Fibroblast of the aortic adventitia (primary cell): ENCODE data around the gene NUP214. TPM values are rescaled to one million over a fixed set of nuclear protein-coding genes. Genes with fewer than 3 reads are reported as not detected.
"Not testable (repeated sequence)": the region's sequence is repeated elsewhere in the genome, so short reads cannot be mapped to it uniquely, and the experiment has no call there.

Source experiments
- DNase-seq: peaks from one replicate; pipeline ENCODE4 v3.0.0-alpha.2; 2010; ENCODE audit warnings: low read depth
- H3K4me3 ChIP-seq: 2 replicates; pipeline ENCODE4 v1.5.1; 2011; ENCODE audit warnings: low read depth, mild to moderate bottlenecking, control low read depth, low read length, moderate library complexity
- total RNA-seq: library from RNA; depleted of rRNA; stranded (reverse); fragments of >200 nt; gene quantifications from 2 replicates; pipeline ENCODE4 v1.2.3, GENCODE V29; 2012; ENCODE audit warnings: low replicate concordance
- TF ChIP-seq, protein P1 (sequence below): IDR thresholded peaks from 2 replicates; pipeline ENCODE4 v1.5.1; 2011; ENCODE audit warnings: mild to moderate bottlenecking, low read length, control low read depth, inconsistent platforms; ENCODE audit not compliant: insufficient read depth

NUP214 gene
- total RNA-seq, 1 donor, result 20.2 TPM

DNA sequence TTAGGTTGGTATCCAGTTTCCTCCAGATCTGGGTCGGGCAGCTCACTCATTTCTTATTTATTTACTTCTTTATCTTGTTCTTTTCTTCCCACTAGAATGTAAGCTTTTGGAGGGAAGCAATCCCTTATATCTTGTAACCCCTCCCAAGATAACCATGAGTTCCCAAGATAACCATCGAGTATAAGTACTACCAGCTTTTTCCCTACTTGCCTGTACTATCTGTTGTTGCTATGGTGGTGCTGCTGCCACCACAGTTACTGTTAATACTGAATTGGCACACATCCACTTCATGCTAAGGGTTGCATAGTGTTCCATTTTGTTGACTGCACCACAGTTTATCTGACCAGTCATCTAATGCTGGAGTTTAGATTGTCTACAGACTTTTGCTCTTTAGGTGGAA lies 19.9 kb downstream of the NUP214 start:
- H3K4me3 ChIP-seq, result no peak overlapping the region
- TF ChIP-seq, protein P1, sequence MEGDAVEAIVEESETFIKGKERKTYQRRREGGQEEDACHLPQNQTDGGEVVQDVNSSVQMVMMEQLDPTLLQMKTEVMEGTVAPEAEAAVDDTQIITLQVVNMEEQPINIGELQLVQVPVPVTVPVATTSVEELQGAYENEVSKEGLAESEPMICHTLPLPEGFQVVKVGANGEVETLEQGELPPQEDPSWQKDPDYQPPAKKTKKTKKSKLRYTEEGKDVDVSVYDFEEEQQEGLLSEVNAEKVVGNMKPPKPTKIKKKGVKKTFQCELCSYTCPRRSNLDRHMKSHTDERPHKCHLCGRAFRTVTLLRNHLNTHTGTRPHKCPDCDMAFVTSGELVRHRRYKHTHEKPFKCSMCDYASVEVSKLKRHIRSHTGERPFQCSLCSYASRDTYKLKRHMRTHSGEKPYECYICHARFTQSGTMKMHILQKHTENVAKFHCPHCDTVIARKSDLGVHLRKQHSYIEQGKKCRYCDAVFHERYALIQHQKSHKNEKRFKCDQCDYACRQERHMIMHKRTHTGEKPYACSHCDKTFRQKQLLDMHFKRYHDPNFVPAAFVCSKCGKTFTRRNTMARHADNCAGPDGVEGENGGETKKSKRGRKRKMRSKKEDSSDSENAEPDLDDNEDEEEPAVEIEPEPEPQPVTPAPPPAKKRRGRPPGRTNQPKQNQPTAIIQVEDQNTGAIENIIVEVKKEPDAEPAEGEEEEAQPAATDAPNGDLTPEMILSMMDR, result no peak
- no peak for DNase-seq

DNA sequence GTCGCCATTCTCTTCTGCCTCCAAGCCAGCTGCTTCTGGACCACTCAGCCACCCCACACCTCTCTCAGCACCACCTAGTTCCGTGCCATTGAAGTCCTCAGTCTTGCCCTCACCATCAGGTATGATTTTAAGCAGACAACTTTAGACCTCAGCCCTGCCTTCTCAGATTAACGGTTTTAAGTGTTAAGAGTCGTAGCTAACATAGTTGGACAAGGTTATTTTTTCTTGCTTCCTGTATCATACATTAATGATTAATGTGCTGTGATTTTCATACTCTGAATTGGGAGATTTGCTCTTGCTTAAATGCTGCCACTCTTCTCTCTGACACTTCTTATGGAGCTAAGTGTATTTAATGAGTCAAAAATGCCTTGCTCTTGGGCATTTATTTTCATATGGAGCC lies 20.8 kb downstream of the NUP214 start:
- TF ChIP-seq, protein P1, result no peak
- no peak overlapping the region for H3K4me3 ChIP-seq
- DNase-seq, result no peak

DNA sequence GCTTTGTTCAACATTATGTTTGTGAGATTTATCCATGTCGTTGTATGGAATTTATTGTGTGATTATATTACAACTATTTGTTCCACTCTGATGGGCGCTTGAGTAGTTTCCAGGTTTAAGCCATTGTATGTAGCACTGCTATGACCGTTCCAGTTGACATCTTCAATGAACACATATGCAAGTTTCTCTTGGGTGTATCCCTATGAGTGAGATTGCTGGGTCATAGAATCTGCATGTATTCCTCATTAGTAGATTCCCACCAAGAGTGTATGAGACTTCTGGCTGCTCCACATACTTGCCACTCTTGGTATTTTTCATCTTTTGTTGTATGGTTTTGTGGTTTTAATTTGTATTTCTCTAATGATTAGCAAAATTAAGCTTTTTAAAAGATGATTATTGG lies 22.9 kb downstream of the NUP214 start:
- TF ChIP-seq, protein P1, result no peak
- no peak overlapping the region for H3K4me3 ChIP-seq
- no peak for DNase-seq

DNA sequence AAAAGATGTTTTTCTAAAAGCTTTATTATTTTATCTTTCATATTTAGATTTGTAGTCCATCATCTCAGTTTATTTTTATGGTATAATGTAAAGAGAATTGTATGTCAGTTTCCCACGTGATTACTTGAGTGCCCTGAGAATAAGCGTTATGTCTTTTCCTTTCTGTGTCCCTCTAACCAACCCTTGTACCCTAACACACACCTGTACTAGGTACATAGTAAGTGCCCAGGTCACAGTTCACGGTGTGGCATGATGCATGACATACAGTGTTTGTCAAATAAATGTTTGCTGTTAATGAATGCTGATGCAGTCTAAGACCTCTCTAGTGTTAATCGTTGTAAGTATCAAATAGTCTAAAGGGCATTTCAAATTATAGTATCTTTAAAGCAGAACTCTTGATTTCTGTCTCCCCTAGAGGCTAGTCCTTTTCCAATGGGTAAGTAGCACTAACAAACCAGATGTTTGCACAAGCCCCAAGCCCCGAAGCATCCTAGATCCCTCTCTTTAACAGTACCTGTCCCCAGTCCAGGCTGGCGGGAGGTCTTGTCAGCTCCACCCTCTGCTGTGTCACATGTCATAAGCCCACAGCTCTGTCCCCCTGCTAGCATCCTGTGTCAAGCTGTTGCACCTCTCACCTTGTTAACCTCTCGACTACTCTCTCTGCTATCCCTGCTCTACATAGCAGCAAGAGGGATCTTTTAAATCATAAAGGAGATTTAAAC lies 23.7 kb downstream of the NUP214 start:
- TF ChIP-seq, protein P1, result no peak
- no peak overlapping the region for H3K4me3 ChIP-seq
- DNase-seq, result no peak

DNA sequence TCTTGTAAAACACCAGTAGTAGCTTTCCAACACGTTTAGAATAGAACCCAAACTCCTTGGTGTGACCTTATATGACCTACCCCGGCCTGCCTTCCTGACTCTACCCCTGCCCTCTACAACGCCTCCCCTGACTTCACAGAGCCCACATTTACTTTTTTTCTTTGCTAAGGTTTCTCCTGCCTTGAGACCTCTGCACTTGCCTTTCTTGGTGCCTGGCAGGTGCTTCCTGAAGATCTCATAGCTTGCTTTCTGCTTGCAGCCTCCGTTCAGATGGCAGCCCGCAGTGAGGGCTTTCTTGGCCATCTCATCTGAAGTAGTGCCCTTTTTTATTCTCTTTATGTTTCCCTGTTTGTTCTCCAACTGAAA lies 24.3 kb downstream of the NUP214 start:
- no peak for DNase-seq
- TF ChIP-seq, protein P1, result no peak
- no peak overlapping the region for H3K4me3 ChIP-seq

DNA sequence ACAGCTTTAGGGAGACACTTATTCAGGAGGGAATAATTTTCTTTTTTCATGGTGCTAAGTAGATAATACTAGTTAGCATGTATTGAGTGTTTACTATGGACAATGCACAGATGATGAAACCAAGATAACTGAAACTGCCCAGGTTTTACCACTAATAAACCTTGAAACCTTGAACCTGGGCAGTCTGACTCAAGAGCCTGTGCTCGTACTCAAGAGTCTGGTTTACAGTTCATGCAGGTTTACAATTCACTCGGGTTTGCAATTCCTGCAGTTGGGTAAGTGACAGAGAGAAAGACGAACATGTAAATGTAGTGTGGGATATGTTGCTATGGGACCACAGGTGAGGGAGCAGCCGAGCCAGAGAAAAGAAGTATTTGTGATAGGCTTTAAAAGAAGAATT lies 28.2 kb downstream of the NUP214 start:
- DNase-seq, result no peak
- H3K4me3 ChIP-seq, result no peak overlapping the region
- TF ChIP-seq, protein P1, result no peak

DNA sequence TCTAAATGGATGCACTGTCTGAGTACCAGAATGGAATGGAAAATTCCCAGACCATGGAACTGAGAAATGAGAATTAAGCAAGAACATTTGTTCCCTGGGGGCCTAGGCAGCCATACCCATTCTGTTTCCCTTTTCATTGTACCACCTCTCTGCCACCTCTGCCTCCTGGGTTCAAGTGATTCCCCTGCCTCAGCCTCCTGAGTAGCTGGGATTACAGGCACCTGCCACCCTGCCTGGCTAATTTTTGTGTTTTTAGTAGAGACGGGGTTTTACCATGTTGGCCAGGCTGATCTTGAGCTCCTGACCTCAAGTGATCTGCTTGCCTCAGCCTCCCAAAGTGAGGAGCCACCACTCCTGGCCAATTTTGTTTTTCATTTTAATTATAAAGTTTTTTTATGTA lies 33.3 kb downstream of the NUP214 start:
- not testable (repeated sequence) for DNase-seq

More for the DNA sequence above, 33.3 kb downstream of the NUP214 start:
- H3K4me3 ChIP-seq, result not testable (repeated sequence)
